ENCODE results near the gene SHF. TPM values are rescaled to one million over a fixed set of nuclear protein-coding genes. Genes with fewer than 3 reads are reported as not detected.

SHF gene
- total RNA-seq, 2 donors from 2014 or later = 4.7 to 12.0 TPM

DNA sequence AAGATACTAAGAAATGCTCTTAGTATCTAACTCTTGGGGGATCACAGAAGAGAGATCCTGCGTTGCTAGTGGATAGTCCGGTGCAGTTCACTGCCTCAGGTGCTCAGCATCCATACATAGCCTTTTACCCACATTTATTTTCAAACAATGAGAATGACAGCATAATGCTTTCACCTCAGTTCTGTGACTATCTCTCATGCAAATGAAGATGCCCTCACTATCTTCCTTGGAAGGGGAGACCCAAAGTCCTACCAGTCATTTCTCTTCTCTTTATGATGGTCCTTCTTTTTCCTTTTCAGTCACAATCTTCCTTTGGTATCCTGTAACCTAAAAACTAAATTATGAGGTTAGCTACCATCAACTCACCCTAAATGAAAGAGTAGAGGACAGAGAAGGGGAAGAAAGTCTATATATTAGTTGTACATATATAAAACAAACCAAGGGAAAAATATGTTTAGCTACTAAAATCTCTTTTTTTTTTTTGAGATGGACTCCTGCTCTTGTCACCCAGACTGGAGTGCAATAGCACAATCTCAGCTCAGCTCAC lies 33.4 kb upstream of the SHF start:
- H3K27me3 ChIP-seq = no peaks in the 10 kb centered on the region
- TF ChIP-seq, protein P1, sequence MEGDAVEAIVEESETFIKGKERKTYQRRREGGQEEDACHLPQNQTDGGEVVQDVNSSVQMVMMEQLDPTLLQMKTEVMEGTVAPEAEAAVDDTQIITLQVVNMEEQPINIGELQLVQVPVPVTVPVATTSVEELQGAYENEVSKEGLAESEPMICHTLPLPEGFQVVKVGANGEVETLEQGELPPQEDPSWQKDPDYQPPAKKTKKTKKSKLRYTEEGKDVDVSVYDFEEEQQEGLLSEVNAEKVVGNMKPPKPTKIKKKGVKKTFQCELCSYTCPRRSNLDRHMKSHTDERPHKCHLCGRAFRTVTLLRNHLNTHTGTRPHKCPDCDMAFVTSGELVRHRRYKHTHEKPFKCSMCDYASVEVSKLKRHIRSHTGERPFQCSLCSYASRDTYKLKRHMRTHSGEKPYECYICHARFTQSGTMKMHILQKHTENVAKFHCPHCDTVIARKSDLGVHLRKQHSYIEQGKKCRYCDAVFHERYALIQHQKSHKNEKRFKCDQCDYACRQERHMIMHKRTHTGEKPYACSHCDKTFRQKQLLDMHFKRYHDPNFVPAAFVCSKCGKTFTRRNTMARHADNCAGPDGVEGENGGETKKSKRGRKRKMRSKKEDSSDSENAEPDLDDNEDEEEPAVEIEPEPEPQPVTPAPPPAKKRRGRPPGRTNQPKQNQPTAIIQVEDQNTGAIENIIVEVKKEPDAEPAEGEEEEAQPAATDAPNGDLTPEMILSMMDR (IDR thresholded peaks at IDR 0.05) = no peak
- no peak for DNase-seq (ENCODE audit: low spot score)
- no peaks in the 10 kb centered on the region for H3K9me3 ChIP-seq
- no peak overlapping the region for H3K27ac ChIP-seq
- H3K36me3 ChIP-seq = no peaks in the 10 kb centered on the region
- H3K4me1 ChIP-seq = no peaks in the 10 kb centered on the region
- no peak overlapping the region for H3K4me3 ChIP-seq

DNA sequence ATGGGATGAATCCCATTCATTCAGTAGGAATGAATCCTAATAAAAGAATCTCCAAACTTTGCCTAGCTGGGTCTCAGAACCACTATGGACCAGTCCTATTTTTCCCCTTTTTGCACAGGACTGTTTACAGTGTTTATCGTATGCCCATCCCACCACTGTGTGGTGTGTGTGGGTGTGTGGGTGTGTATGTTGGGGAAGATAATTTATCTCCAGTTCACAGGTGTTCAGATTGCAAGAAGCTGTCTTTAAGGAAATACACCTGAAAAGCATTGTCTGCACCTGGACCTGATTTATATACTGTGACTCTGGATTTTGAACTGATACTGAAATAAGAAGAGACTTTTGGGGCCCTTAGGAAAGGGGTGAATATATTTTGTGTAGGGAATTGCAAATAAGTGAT lies 24.7 kb upstream of the SHF start:
- H3K36me3 ChIP-seq = no peaks in the 10 kb centered on the region
- no peaks in the 10 kb centered on the region for H3K27me3 ChIP-seq
- no peak overlapping the region for H3K27ac ChIP-seq
- no peak for DNase-seq (ENCODE audit: low spot score)
- H3K4me1 ChIP-seq = no peaks in the 10 kb centered on the region
- H3K4me3 ChIP-seq = no peak overlapping the region
- no peaks in the 10 kb centered on the region for H3K9me3 ChIP-seq
- TF ChIP-seq, protein P1 (IDR thresholded peaks at IDR 0.05) = no peak

DNA sequence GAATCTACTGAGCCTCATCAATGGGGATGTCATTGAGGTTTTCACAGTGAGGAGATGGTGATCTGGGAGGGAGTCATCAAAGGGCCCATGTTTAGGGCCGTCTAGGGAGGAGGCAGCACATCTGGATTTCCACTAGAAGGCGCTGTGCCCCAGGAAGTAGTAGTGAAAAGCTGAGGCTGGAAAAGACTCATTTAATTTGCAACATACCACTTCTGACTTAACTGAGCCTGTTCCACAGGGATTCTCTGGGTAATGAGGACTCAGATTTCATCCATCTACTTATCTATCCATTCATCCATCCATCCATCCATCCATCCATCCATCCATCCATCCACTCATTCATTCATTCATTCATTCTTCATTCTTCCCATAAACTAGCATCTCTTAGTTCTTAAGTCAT lies 17.4 kb upstream of the SHF start:
- H3K27ac ChIP-seq = no peak overlapping the region
- no peak for DNase-seq (ENCODE audit: low spot score)

DNA sequence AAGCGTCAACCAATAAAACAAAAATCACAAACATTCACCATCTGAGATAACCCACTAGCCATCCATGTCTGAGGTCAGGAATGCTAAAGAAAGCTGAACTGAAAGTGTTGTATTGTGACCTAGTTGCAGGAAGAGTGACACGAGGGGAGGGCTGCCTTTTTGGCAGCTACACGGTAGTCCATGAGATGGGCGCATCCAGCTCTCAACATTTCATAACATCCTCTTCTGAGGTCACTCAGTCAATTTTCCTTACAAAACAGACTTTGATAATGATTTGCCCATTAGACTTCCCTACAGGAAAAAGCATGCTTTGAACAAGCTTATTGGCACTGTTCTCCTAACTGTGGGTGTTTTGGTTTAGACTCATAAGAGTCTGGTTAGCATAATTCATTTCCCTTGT lies 15.4 kb upstream of the SHF start:
- peak; percentile 79 for DNase-seq (ENCODE audit: low spot score)
- peak overlapping the region in 1 of 2 donors; percentile 56 for H3K27ac ChIP-seq

More for the DNA sequence above, 17.4 kb upstream of the SHF start:
- no peaks in the 10 kb centered on the region for H3K9me3 ChIP-seq
- H3K36me3 ChIP-seq = no peaks in the 10 kb centered on the region
- H3K27me3 ChIP-seq = no peaks in the 10 kb centered on the region
- H3K4me3 ChIP-seq = no peak overlapping the region
- TF ChIP-seq, protein P1 (IDR thresholded peaks at IDR 0.05) = peak; percentile 66 to 80
- peaks cover 0 to 2% of the 10 kb centered on the region in 2 donors for H3K4me1 ChIP-seq

DNA sequence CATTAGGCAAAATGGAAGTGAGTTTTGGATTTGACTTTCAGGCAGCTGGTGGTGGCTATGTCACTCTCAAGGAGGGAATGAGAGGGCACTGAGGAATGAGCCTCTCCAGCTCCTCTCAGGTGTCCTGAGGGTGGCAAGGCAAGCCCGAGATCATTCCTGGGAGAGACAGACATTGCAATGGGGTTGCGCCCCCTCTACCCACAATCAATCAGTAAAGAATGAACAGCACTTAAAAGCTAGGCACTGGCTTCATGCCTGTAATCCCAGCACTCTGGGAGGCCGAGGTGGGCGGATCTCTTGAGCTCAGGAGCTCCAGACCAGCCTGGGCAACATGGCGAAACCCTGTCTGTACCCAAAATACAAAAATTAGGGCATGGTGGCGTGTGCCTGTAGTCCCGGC lies 14.1 kb upstream of the SHF start:
- Histone ChIP-seq H3K36me3 (no peaks in the 10 kb centered on the region), H3K27me3 (no peaks in the 10 kb centered on the region), H3K4me1 (peaks cover 0 to 2% of the 10 kb centered on the region in 2 donors), H3K27ac (peak overlapping the region; percentile 98 to 100), H3K4me3 (no peak overlapping the region), H3K9me3 (no peaks in the 10 kb centered on the region)
- TF ChIP-seq, protein P1 (IDR thresholded peaks at IDR 0.05) = no peak
- DNase-seq (ENCODE audit: low spot score) = no peak

More for the DNA sequence above, 15.4 kb upstream of the SHF start:
- Histone ChIP-seq H3K36me3 (no peaks in the 10 kb centered on the region), H3K27me3 (no peaks in the 10 kb centered on the region), H3K9me3 (no peaks in the 10 kb centered on the region), H3K4me3 (no peak overlapping the region), H3K4me1 (peaks cover 0 to 2% of the 10 kb centered on the region in 2 donors)
- TF ChIP-seq, protein P1 (IDR thresholded peaks at IDR 0.05) = no peak

DNA sequence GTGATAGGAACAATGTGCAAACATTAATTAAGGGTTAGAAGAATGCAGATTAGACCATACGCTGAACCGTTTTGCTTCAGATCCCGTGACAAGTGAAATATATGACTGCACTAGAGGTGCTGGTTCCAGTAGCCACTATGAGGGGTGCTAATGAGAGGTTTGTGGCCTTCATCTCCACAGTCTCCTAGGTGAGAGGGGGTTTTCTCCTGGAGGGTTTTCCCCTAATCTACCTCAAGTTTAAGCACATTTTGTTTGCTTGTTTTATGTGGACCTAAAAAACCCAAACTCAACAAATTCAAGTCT lies 13.7 kb upstream of the SHF start:
- Histone ChIP-seq H3K27ac (peak overlapping the region; percentile 98 to 100), H3K9me3 (no peaks in the 10 kb centered on the region), H3K36me3 (no peaks in the 10 kb centered on the region), H3K4me3 (peak overlapping the region in 1 of 2 donors; percentile 61), H3K4me1 (peaks cover 0 to 2% of the 10 kb centered on the region in 2 donors), H3K27me3 (no peaks in the 10 kb centered on the region)
- DNase-seq (ENCODE audit: low spot score) = no peak
- TF ChIP-seq, protein P1 (IDR thresholded peaks at IDR 0.05) = no peak
